Measurements from ENCODE around the gene LGALS16. TPM values are rescaled to one million over a fixed set of nuclear protein-coding genes. Genes with fewer than 3 reads are reported as not detected.

The LGALS16 gene
- total RNA-seq, 1 donor from 2014 or later: not detected

Other genes starting within 250 kb of the LGALS16 start
- gene ZFP36, start 249.1 kb upstream of the LGALS16 start, total RNA-seq: 6.5 and 21.6 TPM in 2 replicates
- gene PLEKHG2, start 243.2 kb upstream of the LGALS16 start, total RNA-seq: 26.4 and 60.0 TPM in 2 replicates
- gene RPS16, start 220.0 kb upstream of the LGALS16 start, total RNA-seq: 802 and 1,288 TPM in 2 replicates
- gene SUPT5H, start 210.3 kb upstream of the LGALS16 start, total RNA-seq: 100 and 104 TPM in 2 replicates
- 64.0 and 64.8 TPM in 2 replicates for gene TIMM50, start 175.1 kb upstream of the LGALS16 start, total RNA-seq
- 0.87 and 2.0 TPM in 2 replicates for gene DLL3, start 157.0 kb upstream of the LGALS16 start, total RNA-seq
- not detected in 2 replicates for gene SELENOV, start 140.8 kb upstream of the LGALS16 start, total RNA-seq
- gene EID2B, start 123.1 kb upstream of the LGALS16 start, total RNA-seq: 1.5 and 4.1 TPM in 2 replicates
- 11.4 and 19.0 TPM in 2 replicates for gene EID2, start 115.8 kb upstream of the LGALS16 start, total RNA-seq
- not detected in 2 replicates for gene LGALS13, start 53.4 kb upstream of the LGALS16 start, total RNA-seq
- not detected in 2 replicates for gene LGALS14, start 48.6 kb downstream of the LGALS16 start, total RNA-seq
- gene CLC, start 82.1 kb downstream of the LGALS16 start, total RNA-seq: not detected in 2 replicates
- not detected in 2 replicates for gene LEUTX, start 122.9 kb downstream of the LGALS16 start, total RNA-seq
- gene DYRK1B, start 178.2 kb downstream of the LGALS16 start, total RNA-seq: 34.7 and 40.4 TPM in 2 replicates
- 108 and 123 TPM in 2 replicates for gene FBL, start 190.5 kb downstream of the LGALS16 start, total RNA-seq

Measured in glomerular endothelial cell (primary cell).